Neural crest cell (in vitro differentiated cells): Measurements from ENCODE around the gene ZBTB45. TPM values are rescaled to one million over a fixed set of nuclear protein-coding genes. Genes with fewer than 3 reads are reported as not detected.
A peak's percentile ranks its signal among the peaks of the same experiment; 100 is the strongest.

Experiments
- DNase-seq: peaks from one replicate; pipeline ENCODE4 v3.0.0; 2021; ENCODE audit warnings: low read depth, mixed read lengths, low spot score
- H3K27ac Mint-ChIP-seq: one replicate; pipeline ENCODE4 v1.8.0; 2021; ENCODE audit warnings: mild to moderate bottlenecking, mixed read lengths; ENCODE audit not compliant: unreplicated experiment
- H3K27me3 Mint-ChIP-seq: 2 replicates; pipeline ENCODE4 v1.8.0; 2021; ENCODE audit warnings: low read depth, mild to moderate bottlenecking, mixed read lengths
- H3K36me3 Mint-ChIP-seq: 2 replicates; pipeline ENCODE4 v1.8.0; 2021; ENCODE audit warnings: low read depth, mild to moderate bottlenecking, mixed read lengths
- H3K4me1 Mint-ChIP-seq: 2 replicates; pipeline ENCODE4 v1.8.0; 2021; ENCODE audit warnings: mixed read lengths
- H3K4me3 Mint-ChIP-seq: one replicate; pipeline ENCODE4 v1.8.0; 2021; ENCODE audit warnings: mild to moderate bottlenecking, mixed read lengths
- H3K9me3 Mint-ChIP-seq: 2 replicates; pipeline ENCODE4 v1.8.0; 2021; ENCODE audit warnings: mixed read lengths
- total RNA-seq: library from RNA; stranded (reverse); gene quantifications from 2 replicates; pipeline ENCODE4 v1.2.1, GENCODE V29; 2021
- TF ChIP-seq, protein P1 (sequence below): fragments of 200-600 bp; sonication (generic); conservative IDR thresholded peaks from 2 replicates; pipeline ENCODE4 v1.5.0; 2021; ENCODE audit warnings: antibody characterized with exemption, mild to moderate bottlenecking

The ZBTB45 gene
- total RNA-seq, 1 donor from 2014 or later: 27.3 TPM

DNA sequence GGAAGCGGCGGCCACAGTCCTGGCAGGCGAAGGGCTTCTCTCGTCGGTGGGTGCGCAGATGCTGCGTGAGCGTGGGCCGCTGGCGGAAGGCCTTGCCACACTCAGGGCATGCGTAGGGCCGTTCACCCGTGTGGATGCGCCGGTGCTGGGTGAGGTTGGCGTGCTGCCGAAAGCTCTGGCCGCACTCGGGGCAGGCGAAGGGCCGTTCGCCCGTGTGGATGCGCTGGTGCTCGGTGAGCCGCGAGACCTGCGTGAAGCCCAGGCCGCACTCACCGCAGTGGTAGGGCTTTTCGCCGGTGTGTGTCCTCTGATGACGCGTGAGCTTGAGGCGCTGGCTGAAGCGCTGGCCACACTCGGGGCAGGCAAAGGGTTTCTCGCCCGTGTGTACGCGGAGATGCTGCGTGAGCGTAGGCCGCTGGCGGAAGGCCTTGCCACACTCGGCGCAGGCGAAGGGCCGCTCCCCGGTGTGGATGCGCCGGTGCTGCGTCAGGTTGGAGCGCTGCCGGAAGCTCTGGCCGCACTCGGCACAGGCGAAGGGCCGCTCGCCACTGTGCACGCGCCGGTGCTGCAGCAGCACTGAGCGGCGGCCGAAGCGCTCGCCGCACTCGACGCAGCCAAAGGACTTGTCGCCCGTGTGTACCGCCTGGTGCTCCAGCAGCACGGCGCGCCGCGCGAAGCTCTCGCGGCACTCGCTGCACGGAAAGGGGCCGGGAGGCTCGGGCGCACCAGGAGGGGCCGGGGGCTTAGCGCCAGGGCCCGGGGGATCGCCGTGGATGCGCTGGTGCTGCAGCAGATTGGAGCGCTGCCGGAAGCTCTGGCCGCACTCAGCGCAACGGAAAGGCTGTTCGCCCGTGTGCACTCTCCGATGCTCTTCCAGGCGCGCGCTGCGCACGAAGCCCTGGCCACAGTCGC lies 42.8 kb upstream of the ZBTB45 start:
- H3K4me3 Mint-ChIP-seq: no peak overlapping the region
- peaks cover 11% of the 10 kb centered on the region for H3K36me3 Mint-ChIP-seq
- H3K27ac Mint-ChIP-seq: no peak overlapping the region
- no peaks in the 10 kb centered on the region for H3K9me3 Mint-ChIP-seq
- H3K4me1 Mint-ChIP-seq: peaks cover 29% of the 10 kb centered on the region
- H3K27me3 Mint-ChIP-seq: peaks cover 7% of the 10 kb centered on the region
- DNase-seq: no peak
- TF ChIP-seq, protein P1, sequence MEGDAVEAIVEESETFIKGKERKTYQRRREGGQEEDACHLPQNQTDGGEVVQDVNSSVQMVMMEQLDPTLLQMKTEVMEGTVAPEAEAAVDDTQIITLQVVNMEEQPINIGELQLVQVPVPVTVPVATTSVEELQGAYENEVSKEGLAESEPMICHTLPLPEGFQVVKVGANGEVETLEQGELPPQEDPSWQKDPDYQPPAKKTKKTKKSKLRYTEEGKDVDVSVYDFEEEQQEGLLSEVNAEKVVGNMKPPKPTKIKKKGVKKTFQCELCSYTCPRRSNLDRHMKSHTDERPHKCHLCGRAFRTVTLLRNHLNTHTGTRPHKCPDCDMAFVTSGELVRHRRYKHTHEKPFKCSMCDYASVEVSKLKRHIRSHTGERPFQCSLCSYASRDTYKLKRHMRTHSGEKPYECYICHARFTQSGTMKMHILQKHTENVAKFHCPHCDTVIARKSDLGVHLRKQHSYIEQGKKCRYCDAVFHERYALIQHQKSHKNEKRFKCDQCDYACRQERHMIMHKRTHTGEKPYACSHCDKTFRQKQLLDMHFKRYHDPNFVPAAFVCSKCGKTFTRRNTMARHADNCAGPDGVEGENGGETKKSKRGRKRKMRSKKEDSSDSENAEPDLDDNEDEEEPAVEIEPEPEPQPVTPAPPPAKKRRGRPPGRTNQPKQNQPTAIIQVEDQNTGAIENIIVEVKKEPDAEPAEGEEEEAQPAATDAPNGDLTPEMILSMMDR: no peak

DNA sequence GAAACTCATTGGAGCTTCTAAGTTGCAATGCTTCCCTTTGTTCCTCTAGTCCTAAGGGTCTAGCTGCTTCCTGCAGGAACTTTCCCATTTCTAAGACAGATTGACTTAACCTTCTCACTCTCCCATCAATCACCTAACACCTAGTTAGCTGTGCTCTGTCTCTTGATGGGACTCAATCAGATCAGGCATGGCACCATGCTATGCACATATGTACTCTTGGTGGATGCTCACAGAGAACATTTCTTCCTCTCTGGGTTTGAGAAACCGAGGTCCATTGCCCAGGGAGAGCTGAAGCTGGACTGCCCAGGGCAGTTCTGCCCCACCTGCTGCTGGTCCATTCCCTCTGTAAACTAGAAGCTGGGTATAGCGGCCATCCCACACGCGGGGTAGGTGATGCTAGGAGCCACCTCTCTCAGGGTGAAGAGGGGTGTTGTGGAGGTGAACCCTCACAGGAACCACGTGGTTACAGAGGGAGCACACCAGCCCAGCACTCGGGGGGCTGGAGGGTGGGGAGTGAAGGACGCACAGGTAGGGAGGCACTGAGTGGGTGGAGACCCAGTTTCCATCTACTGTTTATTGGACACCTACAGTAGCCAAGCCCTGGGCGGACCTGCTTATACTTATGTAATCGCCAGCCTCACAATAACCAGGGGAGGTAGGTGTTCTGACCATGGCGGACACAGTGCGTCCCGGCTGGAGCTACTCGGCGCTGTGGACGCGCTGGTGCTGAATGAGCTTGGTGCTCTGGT lies 41.9 kb upstream of the ZBTB45 start:
- Mint-ChIP-seq H3K9me3 (no peaks in the 10 kb centered on the region), H3K36me3 (peaks cover 12% of the 10 kb centered on the region), H3K4me1 (peaks cover 37% of the 10 kb centered on the region), H3K27me3 (peaks cover 7% of the 10 kb centered on the region), H3K4me3 (peak overlapping the region; percentile 68), H3K27ac (no peak overlapping the region)
- no peak for DNase-seq
- TF ChIP-seq, protein P1: no peak

DNA sequence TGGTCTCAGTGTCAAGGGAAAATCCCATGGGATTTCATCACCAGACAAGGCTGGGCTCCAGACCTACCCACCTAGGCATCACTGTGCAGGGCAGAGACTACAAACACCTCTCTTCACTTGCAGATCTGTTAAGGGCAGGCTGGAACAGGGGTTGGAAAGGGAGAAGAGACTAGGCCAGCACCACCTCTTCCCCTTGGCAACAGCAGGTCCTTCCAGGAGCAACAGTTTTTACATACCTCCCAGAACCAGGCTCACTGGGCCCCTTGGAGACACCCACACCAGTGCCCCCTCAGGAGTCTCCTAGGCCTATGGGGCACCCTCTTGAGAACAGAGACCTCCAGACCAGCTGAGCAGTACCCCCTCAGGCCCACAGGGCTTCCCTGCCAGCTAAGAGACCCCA lies 41.3 kb upstream of the ZBTB45 start:
- peaks cover 16% of the 10 kb centered on the region for H3K36me3 Mint-ChIP-seq
- TF ChIP-seq, protein P1: no peak
- peak overlapping the region; percentile 84 for H3K27ac Mint-ChIP-seq
- no peaks in the 10 kb centered on the region for H3K9me3 Mint-ChIP-seq
- no peak for DNase-seq
- peaks cover 7% of the 10 kb centered on the region for H3K27me3 Mint-ChIP-seq
- H3K4me3 Mint-ChIP-seq: peak overlapping the region; percentile 96
- peaks cover 43% of the 10 kb centered on the region for H3K4me1 Mint-ChIP-seq

DNA sequence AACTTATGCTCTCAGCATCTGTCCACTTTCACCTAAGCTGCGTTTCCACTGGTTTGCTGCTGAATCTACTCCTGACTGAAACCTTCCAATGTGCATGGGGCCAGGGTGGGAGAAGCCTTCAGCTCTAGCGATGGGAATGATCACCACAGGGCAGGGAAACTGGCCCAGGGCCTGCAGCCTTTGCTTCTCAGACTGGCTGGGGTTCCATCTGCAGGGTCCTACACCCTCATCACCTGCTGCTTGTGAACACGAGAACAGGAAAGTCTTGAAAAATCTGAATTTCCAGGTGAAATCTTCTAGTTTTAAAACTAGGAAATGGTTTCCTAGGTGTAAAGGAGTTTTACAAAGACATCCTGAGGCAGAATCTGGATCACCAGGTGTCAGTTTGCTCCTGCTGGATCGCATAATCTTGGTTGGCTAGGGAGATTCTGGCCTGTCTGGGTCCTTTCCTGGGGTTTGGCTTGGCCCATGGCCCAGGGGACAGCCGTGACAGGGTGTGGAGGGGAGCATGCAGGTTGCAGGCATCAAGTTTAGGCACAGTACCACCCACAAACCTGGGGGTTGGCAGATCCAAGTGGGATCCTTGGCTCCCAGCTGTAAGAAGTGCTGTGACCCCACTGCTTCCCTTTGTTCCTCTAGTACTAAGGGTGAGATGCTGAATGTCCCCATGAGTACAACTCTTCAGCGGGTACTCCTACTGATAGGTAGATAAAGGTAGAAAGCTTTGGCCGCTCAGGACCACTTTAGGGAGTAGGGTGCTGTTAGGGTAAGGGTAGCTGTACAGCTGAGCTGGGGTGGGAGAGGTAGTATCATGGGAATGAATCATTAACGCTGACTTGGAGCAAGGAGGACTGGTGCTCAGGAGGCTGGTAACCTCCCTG lies 40.6 kb upstream of the ZBTB45 start:
- H3K27ac Mint-ChIP-seq: peak overlapping the region; percentile 99
- H3K4me3 Mint-ChIP-seq: peak overlapping the region; percentile 96
- H3K9me3 Mint-ChIP-seq: no peaks in the 10 kb centered on the region
- peaks cover 45% of the 10 kb centered on the region for H3K4me1 Mint-ChIP-seq
- peaks cover 9% of the 10 kb centered on the region for H3K27me3 Mint-ChIP-seq
- TF ChIP-seq, protein P1: no peak
- H3K36me3 Mint-ChIP-seq: peaks cover 18% of the 10 kb centered on the region
- no peak for DNase-seq
